Tibial nerve (tissue), 3 donors: ENCODE data around the gene ELMO1.

Experiments
- POLR2A ChIP-seq, 2 donors: fragments of 450-650 bp; IDR thresholded peaks; one replicate each; pipeline ENCODE4 v1.6.1; 2017; ENCODE audit warnings: antibody characterized with exemption in 2 of 2, mild to moderate bottlenecking in 2 of 2, moderate library complexity in 2 of 2
- TF ChIP-seq, protein P1 (sequence below), 5 experiments: fragments of 200-600 bp in 3 of 5; fragments of 450-650 bp in 2 of 5; sonication (generic) in 3 of 5; IDR thresholded peaks; one replicate each; pipeline ENCODE4 v1.5.1; 2016 to 2019; ENCODE audit warnings: antibody characterized with exemption in 5 of 5, mild to moderate bottlenecking in 3 of 5, moderate library complexity in 2 of 5

DNA sequence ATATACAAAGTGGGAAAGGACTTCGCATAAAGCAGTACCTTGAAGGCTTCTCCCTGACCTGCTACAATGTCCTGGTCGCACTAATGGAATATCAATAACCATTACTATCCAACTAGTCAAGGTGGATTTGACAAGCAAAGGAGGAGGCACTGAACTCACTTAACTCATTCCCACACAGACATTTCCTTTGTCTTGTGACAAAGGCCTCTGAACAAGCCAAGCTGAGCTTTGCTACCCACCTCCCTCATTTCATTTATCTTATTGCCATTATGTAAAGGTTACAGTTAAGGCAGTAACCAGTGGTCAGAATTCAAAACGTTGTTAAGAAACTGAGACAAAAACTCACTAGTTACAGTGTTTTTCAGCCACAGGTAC is 7.3 kb downstream of the ELMO1 start:
- TF ChIP-seq, protein P1, sequence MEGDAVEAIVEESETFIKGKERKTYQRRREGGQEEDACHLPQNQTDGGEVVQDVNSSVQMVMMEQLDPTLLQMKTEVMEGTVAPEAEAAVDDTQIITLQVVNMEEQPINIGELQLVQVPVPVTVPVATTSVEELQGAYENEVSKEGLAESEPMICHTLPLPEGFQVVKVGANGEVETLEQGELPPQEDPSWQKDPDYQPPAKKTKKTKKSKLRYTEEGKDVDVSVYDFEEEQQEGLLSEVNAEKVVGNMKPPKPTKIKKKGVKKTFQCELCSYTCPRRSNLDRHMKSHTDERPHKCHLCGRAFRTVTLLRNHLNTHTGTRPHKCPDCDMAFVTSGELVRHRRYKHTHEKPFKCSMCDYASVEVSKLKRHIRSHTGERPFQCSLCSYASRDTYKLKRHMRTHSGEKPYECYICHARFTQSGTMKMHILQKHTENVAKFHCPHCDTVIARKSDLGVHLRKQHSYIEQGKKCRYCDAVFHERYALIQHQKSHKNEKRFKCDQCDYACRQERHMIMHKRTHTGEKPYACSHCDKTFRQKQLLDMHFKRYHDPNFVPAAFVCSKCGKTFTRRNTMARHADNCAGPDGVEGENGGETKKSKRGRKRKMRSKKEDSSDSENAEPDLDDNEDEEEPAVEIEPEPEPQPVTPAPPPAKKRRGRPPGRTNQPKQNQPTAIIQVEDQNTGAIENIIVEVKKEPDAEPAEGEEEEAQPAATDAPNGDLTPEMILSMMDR (IDR thresholded peaks at IDR 0.05) = no peak
- TF ChIP-seq POLR2A (IDR thresholded peaks at IDR 0.05) = no peak
